HAP-1 (cell line): Measurements from ENCODE around the gene ENG.

Experiments used
- DNase-seq, 2 experiments: peaks; one replicate each; pipeline ENCODE4 v3.0.0-alpha.2; 2016 to 2020; ENCODE audit warnings: low spot score in 2 of 2
- H3K27me3 ChIP-seq: fragments of 250-450 bp; sonication (Bioruptor Pico); 2 replicates; pipeline ENCODE4 v1.5.1; 2020; ENCODE audit warnings: low read depth, mild to moderate bottlenecking, moderate library complexity
- H3K36me3 ChIP-seq: fragments of 250-450 bp; sonication (Bioruptor Pico); replicated peaks from 2 replicates; pipeline ENCODE4 v1.5.1; 2020; ENCODE audit warnings: mild to moderate bottlenecking
- H3K4me1 ChIP-seq: fragments of 250-450 bp; sonication (Bioruptor Pico); 2 replicates; pipeline ENCODE4 v1.5.1; 2020; ENCODE audit warnings: mild to moderate bottlenecking
- H3K4me3 ChIP-seq: fragments of 250-450 bp; sonication (Bioruptor Pico); 2 replicates; pipeline ENCODE4 v1.5.1; 2020; ENCODE audit warnings: mild to moderate bottlenecking, moderate library complexity
- H3K9me3 ChIP-seq: fragments of 250-450 bp; sonication (Bioruptor Pico); 2 replicates; pipeline ENCODE4 v1.5.1; 2020; ENCODE audit warnings: mild to moderate bottlenecking, moderate library complexity
- in situ Hi-C: fragments of 300-500 bp; cut with MboI; formaldehyde crosslinking; loops from 3 replicates; pipeline ENCODE4 v1.14.3; 2020; ENCODE audit warnings: low sequenced_read_pairs, inconsistent platforms, mixed read lengths

Gene ENG

DNA sequence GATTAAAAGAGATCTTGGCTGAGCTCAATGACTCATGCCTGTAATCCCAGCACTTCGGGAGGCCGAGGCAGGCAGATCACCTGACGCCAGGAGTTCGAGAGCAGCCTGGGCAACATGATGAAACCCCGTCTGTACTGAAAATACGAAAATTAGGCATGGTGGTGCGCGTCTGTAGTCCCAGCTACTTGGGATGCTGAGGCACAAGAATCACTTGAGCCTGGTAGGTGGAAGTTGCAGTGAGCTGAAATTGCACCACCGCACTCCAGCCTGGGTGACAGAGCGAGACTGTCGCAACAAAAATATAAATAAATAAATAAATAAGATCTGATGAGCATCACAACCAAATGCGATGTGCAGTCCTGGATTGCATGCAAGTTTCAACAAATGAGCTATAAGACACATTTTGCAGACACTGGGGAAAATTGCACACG lies 8.7 kb upstream of the ENG start:
- H3K4me1 ChIP-seq: no peaks in the 10 kb centered on the region

GRCh38 chr9:127862075-127863011 lies 7.9 kb upstream of the ENG start:
- in situ Hi-C loops: no loop called here
- Histone ChIP-seq H3K9me3 (no peaks in the 10 kb centered on the region), H3K27me3 (no peaks in the 10 kb centered on the region), H3K36me3 (no peaks in the 10 kb centered on the region), H3K4me1 (no peaks in the 10 kb centered on the region), H3K4me3 (no peak overlapping the region)
- DNase-seq: no peak

More for the DNA sequence above, 8.7 kb upstream of the ENG start:
- in situ Hi-C loops: no loop called here
- no peaks in the 10 kb centered on the region for H3K9me3 ChIP-seq
- no peaks in the 10 kb centered on the region for H3K27me3 ChIP-seq
- DNase-seq: no peak
- no peaks in the 10 kb centered on the region for H3K36me3 ChIP-seq
- no peak overlapping the region for H3K4me3 ChIP-seq

DNA sequence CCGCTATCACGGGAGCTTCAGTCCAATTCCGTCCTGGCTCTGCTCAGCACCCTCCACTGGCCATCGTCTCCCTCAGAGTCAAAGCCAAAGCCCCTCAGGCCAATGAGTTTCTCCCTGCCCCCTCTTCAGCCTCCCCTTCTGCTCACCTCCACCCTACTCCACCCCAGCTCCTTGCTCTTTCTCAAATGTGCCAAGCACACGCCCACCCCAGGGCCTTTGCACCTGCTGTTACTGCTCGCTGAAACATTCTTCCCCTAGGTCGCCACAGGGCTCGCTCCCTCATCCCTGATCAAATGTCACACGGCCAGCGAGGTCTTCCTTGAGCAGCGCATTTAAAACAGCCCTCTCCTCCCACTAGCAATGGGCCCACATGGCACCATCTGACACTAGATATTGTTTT lies 6.3 kb upstream of the ENG start:
- Histone ChIP-seq H3K9me3 (no peaks in the 10 kb centered on the region), H3K4me3 (no peak overlapping the region), H3K36me3 (no peaks in the 10 kb centered on the region), H3K27me3 (no peaks in the 10 kb centered on the region), H3K4me1 (no peaks in the 10 kb centered on the region)
- in situ Hi-C loops: no loop called here
- DNase-seq: no peak

- Histone ChIP-seq H3K9me3 (no peaks in the 10 kb centered on the region), H3K4me1 (no peaks in the 10 kb centered on the region), H3K36me3 (no peaks in the 10 kb centered on the region), H3K27me3 (no peaks in the 10 kb centered on the region), H3K4me3 (no peak overlapping the region)
- no peak for DNase-seq
- in situ Hi-C loops: no loop called here
These were observed 5.8 kb upstream of the ENG start for GRCh38 chr9:127860260-127860659.

- in situ Hi-C loops: no loop called here
- no peaks in the 10 kb centered on the region for H3K9me3 ChIP-seq
- DNase-seq: no peak
These were observed 3.6 kb upstream of the ENG start for GRCh38 chr9:127858041-127858512.

GRCh38 chr9:127857278-127857677 lies 2.8 kb upstream of the ENG start:
- H3K9me3 ChIP-seq: no peaks in the 10 kb centered on the region
- in situ Hi-C loops: no loop called here

More at GRCh38 chr9:127858041-127858512, 3.6 kb upstream of the ENG start:
- Histone ChIP-seq H3K27me3 (no peaks in the 10 kb centered on the region), H3K4me3 (no peak overlapping the region), H3K4me1 (no peaks in the 10 kb centered on the region), H3K36me3 (no peaks in the 10 kb centered on the region)

GRCh38 chr9:127856729-127857116 lies 2.3 kb upstream of the ENG start:
- Histone ChIP-seq H3K27me3 (no peaks in the 10 kb centered on the region), H3K4me1 (no peaks in the 10 kb centered on the region), H3K36me3 (no peaks in the 10 kb centered on the region), H3K4me3 (no peak overlapping the region), H3K9me3 (no peaks in the 10 kb centered on the region)
- DNase-seq: no peak
- in situ Hi-C loops: no loop called here

More at GRCh38 chr9:127857278-127857677, 2.8 kb upstream of the ENG start:
- no peak for DNase-seq
- no peaks in the 10 kb centered on the region for H3K4me1 ChIP-seq
- H3K27me3 ChIP-seq: no peaks in the 10 kb centered on the region
- no peaks in the 10 kb centered on the region for H3K36me3 ChIP-seq
- no peak overlapping the region for H3K4me3 ChIP-seq

GRCh38 chr9:127856094-127856728 lies 1.8 kb upstream of the ENG start:
- no peaks in the 10 kb centered on the region for H3K27me3 ChIP-seq
- no peaks in the 10 kb centered on the region for H3K36me3 ChIP-seq
- in situ Hi-C loops: no loop called here
- H3K9me3 ChIP-seq: no peaks in the 10 kb centered on the region
- DNase-seq: no peak
- H3K4me1 ChIP-seq: no peaks in the 10 kb centered on the region
- no peak overlapping the region for H3K4me3 ChIP-seq

- no peaks in the 10 kb centered on the region for H3K36me3 ChIP-seq
- no peaks in the 10 kb centered on the region for H3K27me3 ChIP-seq
- no peak overlapping the region for H3K4me3 ChIP-seq
- in situ Hi-C loops: no loop called here
- no peak for DNase-seq
- H3K9me3 ChIP-seq: no peaks in the 10 kb centered on the region
- H3K4me1 ChIP-seq: no peaks in the 10 kb centered on the region
These were observed 1.1 kb upstream of the ENG start for GRCh38 chr9:127855522-127855921.

GRCh38 chr9:127854960-127855359 lies 502 bp upstream of the ENG start:
- H3K4me1 ChIP-seq: no peaks in the 10 kb centered on the region
- in situ Hi-C loops: no loop called here
- H3K4me3 ChIP-seq: no peak overlapping the region
- H3K27me3 ChIP-seq: no peaks in the 10 kb centered on the region
- H3K9me3 ChIP-seq: no peaks in the 10 kb centered on the region
- no peaks in the 10 kb centered on the region for H3K36me3 ChIP-seq
- DNase-seq: no peak

- Histone ChIP-seq H3K27me3 (no peaks in the 10 kb centered on the region), H3K4me1 (no peaks in the 10 kb centered on the region), H3K9me3 (no peaks in the 10 kb centered on the region), H3K36me3 (no peaks in the 10 kb centered on the region), H3K4me3 (no peak overlapping the region)
- no peak for DNase-seq
- in situ Hi-C loops: no loop called here
These were observed 910 bp downstream of the ENG start for GRCh38 chr9:127853312-127854183.

- H3K4me1 ChIP-seq: no peaks in the 10 kb centered on the region
- no peaks in the 10 kb centered on the region for H3K36me3 ChIP-seq
- in situ Hi-C loops: no loop called here
These were observed 1.6 kb downstream of the ENG start for GRCh38 chr9:127852829-127853228.

DNA sequence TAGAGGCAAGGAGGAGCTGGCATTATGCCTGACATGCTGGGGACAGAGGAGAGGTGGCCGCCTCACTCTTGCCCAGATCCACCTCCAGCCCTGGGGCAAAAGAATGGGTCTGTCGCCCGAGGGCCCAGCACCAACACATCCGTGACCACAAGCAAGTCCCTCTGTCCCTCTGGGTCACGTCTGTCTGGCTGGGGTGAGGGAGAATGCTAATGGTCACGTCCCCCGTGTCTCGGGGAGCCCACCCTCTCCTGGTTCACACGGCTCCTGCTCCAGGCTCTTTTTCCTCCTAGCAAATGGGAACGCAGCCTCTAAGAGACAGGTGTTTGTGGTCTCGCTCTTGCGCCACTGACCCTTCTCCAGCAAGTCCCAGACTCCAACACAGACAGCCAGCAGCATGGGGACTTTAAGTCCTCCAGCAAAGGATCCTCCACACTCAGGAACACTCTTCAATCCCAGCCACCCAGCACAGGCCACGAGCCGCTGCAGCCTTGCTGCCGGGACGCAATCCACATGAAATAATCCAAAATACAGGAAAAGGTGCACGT lies 4.1 kb downstream of the ENG start:
- DNase-seq: no peak
- Histone ChIP-seq H3K27me3 (no peaks in the 10 kb centered on the region), H3K4me1 (no peaks in the 10 kb centered on the region), H3K36me3 (no peaks in the 10 kb centered on the region), H3K9me3 (no peaks in the 10 kb centered on the region), H3K4me3 (no peak overlapping the region)
- in situ Hi-C loops: no loop called here

More at GRCh38 chr9:127852829-127853228, 1.6 kb downstream of the ENG start:
- DNase-seq: no peak
- Histone ChIP-seq H3K4me3 (no peak overlapping the region), H3K27me3 (no peaks in the 10 kb centered on the region), H3K9me3 (no peaks in the 10 kb centered on the region)
